PC-9 (cell line): Measurements from ENCODE around the gene ACADVL. TPM values are rescaled to one million over a fixed set of nuclear protein-coding genes. Genes with fewer than 3 reads are reported as not detected.

Source experiments
- BruUV-seq: library from RNA; stranded (reverse); fragments of 400-500 nt; replicated peaks from 2 replicates; lab custom pipeline; 2021; lab: Mats Ljungman, UMichigan
- CTCF ChIA-PET: fragments of 300-600 bp; sonication (Branson Sonifier 250); formaldehyde crosslinking; loops from one replicate; lab custom pipeline; 2022; ENCODE audit warnings: antibody characterized with exemption; lab: Charles Lee
- POLR2A ChIA-PET: fragments of 300-600 bp; sonication (Branson Sonifier 250); formaldehyde crosslinking; loops from one replicate; lab custom pipeline; 2022; ENCODE audit warnings: antibody characterized with exemption; ENCODE audit not compliant: unreplicated experiment; lab: Charles Lee
- DNase-seq, 2 experiments: peaks; one replicate each; pipeline versions ENCODE4 v3.0.0 to v3.0.0-alpha.2; 2015 to 2022; ENCODE audit warnings: mixed read lengths in 1 of 2
- H2AFZ ChIP-seq: fragments of 200-600 bp; sonication (generic); 2 replicates; pipeline ENCODE4 v1.8.1; 2017; ENCODE audit warnings: antibody characterized with exemption
- H3F3A ChIP-seq: fragments of 200-600 bp; sonication (generic); 2 replicates; pipeline ENCODE4 v1.8.1; 2017; ENCODE audit warnings: antibody characterized with exemption, mild to moderate bottlenecking, low read depth; ENCODE audit not compliant: insufficient read depth
- H3K27ac ChIP-seq: fragments of 200-600 bp; sonication (generic); 2 replicates; pipeline ENCODE4 v1.6.1; 2016; ENCODE audit warnings: mixed run types
- H3K27me3 ChIP-seq: fragments of 200-600 bp; sonication (generic); 2 replicates; pipeline ENCODE4 v1.6.1; 2016; ENCODE audit warnings: low read depth, mixed run types; ENCODE audit not compliant: insufficient read depth
- H3K36me3 ChIP-seq: fragments of 200-600 bp; sonication (generic); 2 replicates; pipeline ENCODE4 v1.6.1; 2016; ENCODE audit warnings: low read depth, mixed run types
- H3K4me1 ChIP-seq: fragments of 200-600 bp; sonication (generic); replicated peaks from 2 replicates; pipeline ENCODE4 v1.6.1; 2016; ENCODE audit warnings: mixed run types; ENCODE audit not compliant: insufficient read depth
- H3K4me2 ChIP-seq: fragments of 200-600 bp; sonication (generic); 2 replicates; pipeline ENCODE4 v1.6.1; 2017; ENCODE audit warnings: mixed run types
- H3K4me3 ChIP-seq: fragments of 200-600 bp; sonication (generic); 2 replicates; pipeline ENCODE4 v1.6.1; 2016; ENCODE audit warnings: mixed run types
- H3K79me2 ChIP-seq: fragments of 200-600 bp; sonication (generic); 2 replicates; pipeline ENCODE4 v1.6.1; 2017; ENCODE audit warnings: low read depth, mixed run types
- H3K9me2 ChIP-seq: fragments of 200-600 bp; sonication (generic); 2 replicates; pipeline ENCODE4 v1.8.1; 2017; ENCODE audit warnings: mild to moderate bottlenecking; ENCODE audit not compliant: insufficient read depth
- H3K9me3 ChIP-seq: fragments of 200-600 bp; sonication (generic); 2 replicates; pipeline ENCODE4 v1.8.1; 2016; ENCODE audit warnings: low read depth; ENCODE audit not compliant: insufficient read depth
- H4K20me1 ChIP-seq: fragments of 200-600 bp; sonication (generic); 2 replicates; pipeline ENCODE4 v1.8.1; 2017; ENCODE audit not compliant: insufficient read depth
- EZH2 ChIP-seq: fragments of 200-600 bp; sonication (generic); IDR thresholded peaks from 2 replicates; pipeline ENCODE4 v1.8.0; 2017; ENCODE audit warnings: antibody characterized with exemption, low read depth
- intact Hi-C: fragments of 100-400 bp; cut with micrococcal nuclease; formaldehyde crosslinking; loops from one replicate; pipeline ENCODE4 v1.10.0; 2022; ENCODE audit not compliant: unreplicated experiment
- total RNA-seq: library from RNA; stranded (reverse); gene quantifications from 2 replicates; pipeline ENCODE4 v1.2.3, GENCODE V29; 2021
- TF ChIP-seq, protein P1 (sequence below): fragments of 200-600 bp; sonication (generic); conservative IDR thresholded peaks from 2 replicates; pipeline ENCODE4 v1.6.1; 2017; ENCODE audit warnings: mixed run types, antibody characterized with exemption, mild to moderate bottlenecking, moderate library complexity

Gene ACADVL
- total RNA-seq, 1 experiment from 2014 or later: 604 TPM

DNA sequence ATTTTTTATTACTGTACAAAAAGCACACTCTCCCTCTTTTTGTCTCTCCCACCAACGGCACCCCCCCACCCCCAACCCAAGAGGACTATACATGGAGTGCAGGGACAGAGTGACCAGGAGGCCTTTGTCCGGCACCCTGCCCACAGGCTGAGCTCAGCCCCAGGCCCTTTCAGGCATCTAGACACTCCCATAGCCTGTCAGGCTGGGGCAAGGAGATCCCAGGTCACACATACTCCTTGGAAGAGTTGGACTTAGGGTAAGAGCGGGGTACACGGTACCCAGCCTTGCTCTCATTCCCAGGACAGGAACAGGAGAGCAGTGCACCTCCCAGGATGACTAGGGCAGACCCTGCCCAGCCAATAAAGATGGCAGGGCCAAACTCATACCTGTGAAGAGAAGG, 40.4 kb downstream of the ACADVL start:
- peak overlapping the region; percentile 100 for H3K27ac ChIP-seq
- no TSS peak for BruUV-seq
- H4K20me1 ChIP-seq: peaks cover 25% of the 10 kb centered on the region
- ChIA-PET POLR2A (interaction anchor here (0.6 kb wide), 1 partner anchor 19 kb away, joined by 4 read pairs; no protein-coding TSS in a partner anchor), CTCF (interaction anchor here (0.7 kb wide), 1 partner anchor 248 kb away, joined by 13 read pairs; no protein-coding TSS in a partner anchor)
- H3K36me3 ChIP-seq: peaks cover 33% of the 10 kb centered on the region
- H3K4me1 ChIP-seq: peaks cover 35% of the 10 kb centered on the region
- H3K27me3 ChIP-seq: no peaks in the 10 kb centered on the region
- H3K9me2 ChIP-seq: no peaks in the 10 kb centered on the region
- no peak overlapping the region for H2AFZ ChIP-seq
- peaks cover 66% of the 10 kb centered on the region for H3K79me2 ChIP-seq
- no peaks in the 10 kb centered on the region for H3K9me3 ChIP-seq
- DNase-seq: no peak
- H3F3A ChIP-seq: peaks cover 83% of the 10 kb centered on the region
- TF ChIP-seq EZH2: no peak
- TF ChIP-seq, protein P1, sequence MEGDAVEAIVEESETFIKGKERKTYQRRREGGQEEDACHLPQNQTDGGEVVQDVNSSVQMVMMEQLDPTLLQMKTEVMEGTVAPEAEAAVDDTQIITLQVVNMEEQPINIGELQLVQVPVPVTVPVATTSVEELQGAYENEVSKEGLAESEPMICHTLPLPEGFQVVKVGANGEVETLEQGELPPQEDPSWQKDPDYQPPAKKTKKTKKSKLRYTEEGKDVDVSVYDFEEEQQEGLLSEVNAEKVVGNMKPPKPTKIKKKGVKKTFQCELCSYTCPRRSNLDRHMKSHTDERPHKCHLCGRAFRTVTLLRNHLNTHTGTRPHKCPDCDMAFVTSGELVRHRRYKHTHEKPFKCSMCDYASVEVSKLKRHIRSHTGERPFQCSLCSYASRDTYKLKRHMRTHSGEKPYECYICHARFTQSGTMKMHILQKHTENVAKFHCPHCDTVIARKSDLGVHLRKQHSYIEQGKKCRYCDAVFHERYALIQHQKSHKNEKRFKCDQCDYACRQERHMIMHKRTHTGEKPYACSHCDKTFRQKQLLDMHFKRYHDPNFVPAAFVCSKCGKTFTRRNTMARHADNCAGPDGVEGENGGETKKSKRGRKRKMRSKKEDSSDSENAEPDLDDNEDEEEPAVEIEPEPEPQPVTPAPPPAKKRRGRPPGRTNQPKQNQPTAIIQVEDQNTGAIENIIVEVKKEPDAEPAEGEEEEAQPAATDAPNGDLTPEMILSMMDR: no peak
- peak overlapping the region; percentile 98 for H3K4me2 ChIP-seq
- peak overlapping the region; percentile 97 for H3K4me3 ChIP-seq
- intact Hi-C loops: loop anchor here (5.0 kb wide), 5 partner anchors 47 to 582 kb away; partner anchors contain the start of genes EIF5A, POLR2A, SLC35G6 and TMEM256

DNA sequence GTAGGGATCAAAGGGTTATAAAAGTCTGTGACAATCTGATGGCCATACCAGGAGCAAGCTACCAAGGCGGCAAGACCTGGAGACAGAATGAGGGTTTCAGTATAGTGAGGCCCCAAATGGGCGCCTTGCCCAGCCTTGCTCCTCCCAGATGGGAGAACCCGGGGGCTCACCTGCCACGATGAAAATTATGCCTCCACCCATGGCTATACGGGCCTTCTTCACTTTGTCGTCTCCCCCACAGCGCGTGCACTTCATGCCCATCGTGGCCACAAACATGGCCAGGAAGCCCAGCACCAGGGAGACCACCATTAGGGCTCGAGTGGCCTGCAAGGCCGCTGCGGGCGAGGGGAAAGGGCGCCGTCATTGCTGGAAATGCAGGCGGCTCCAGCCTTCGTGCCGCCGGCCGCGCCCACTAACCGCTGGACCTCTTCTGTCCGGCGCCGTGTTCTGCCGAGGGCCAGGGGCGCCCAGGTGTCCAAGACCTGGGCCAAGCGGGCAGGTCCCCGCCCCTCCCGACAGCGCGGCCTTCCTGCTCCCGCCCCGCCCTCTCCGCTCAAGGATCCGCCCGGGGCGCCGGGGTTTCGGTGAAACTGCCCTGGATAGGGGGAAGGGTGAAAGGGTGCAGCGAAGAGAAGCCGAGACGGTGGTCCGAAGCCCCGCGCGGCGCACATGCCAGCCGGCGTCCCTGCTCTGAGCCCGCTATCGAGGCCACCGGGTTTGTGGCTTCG, 41.1 kb downstream of the ACADVL start:
- peak; percentile 74 to 91 for DNase-seq
- Histone ChIP-seq H3K4me1 (peaks cover 36% of the 10 kb centered on the region), H3K9me2 (no peaks in the 10 kb centered on the region), H4K20me1 (peaks cover 25% of the 10 kb centered on the region), H3K79me2 (peaks cover 66% of the 10 kb centered on the region), H2AFZ (no peak overlapping the region), H3K4me3 (peak overlapping the region; percentile 97), H3K27ac (peak overlapping the region; percentile 100), H3K27me3 (no peaks in the 10 kb centered on the region), H3K4me2 (peak overlapping the region; percentile 98), H3F3A (peaks cover 81% of the 10 kb centered on the region), H3K36me3 (peaks cover 33% of the 10 kb centered on the region), H3K9me3 (no peaks in the 10 kb centered on the region)
- TF ChIP-seq, protein P1: no peak
- TF ChIP-seq EZH2: no peak
- BruUV-seq: no TSS peak
- ChIA-PET CTCF (interaction anchor here (0.7 kb wide), 2 partner anchors 19 to 249 kb away, joined by 3 to 13 read pairs; no protein-coding TSS in a partner anchor), POLR2A (interaction anchor here (0.6 kb wide), 1 partner anchor 185 kb away, joined by 3 read pairs; no protein-coding TSS in a partner anchor)
- intact Hi-C loops: loop anchor here (1.0 to 5.0 kb wide), 6 partner anchors 46 to 581 kb away; partner anchors contain the start of genes EIF5A, POLR2A, SLC35G6 and TMEM256

DNA sequence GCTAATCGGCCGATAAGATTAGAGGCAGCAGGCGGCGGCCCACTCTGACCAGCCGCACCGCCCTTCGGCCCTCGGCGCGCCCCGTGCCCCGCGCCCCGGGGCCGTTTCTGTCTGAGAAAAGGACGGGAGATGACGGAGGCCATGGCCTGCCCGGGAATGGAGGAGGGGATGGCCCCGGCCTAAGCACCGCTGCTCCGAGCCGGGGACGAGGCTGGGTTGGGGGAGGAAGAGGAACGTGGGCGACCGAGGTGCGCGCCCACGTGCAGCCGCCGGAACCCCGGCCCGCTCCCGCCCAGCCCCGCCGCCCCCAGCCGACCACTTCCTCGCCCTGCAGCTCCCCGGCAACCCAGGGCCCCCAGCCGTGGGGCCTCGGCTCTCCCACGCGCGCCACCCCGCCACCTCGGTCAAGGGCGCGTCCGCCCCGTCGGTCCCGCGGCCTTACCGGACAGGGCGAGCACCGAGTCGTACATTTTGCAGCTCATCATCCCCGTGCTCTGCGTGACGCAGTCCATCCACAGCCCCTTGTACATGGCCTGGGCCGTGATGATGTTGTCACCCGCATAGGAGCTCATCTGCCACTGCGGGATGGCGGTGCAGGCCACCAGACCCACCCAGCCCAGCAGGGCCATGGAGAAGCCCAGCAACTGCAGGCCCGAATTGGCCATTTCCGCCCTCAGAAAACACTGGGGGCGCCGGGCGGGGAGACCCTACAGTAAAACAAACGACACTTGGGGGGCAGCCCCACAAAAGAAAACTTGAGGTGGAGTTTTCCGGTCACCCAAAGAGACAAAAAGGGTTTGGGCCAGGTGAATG, 41.8 kb downstream of the ACADVL start:
- no peak for TF ChIP-seq EZH2
- TF ChIP-seq, protein P1: no peak; the same call in 1 of the 2 replicates
- Histone ChIP-seq H3K79me2 (peaks cover 62% of the 10 kb centered on the region), H2AFZ (no peak overlapping the region), H3K9me3 (no peaks in the 10 kb centered on the region), H3K9me2 (no peaks in the 10 kb centered on the region), H3F3A (peaks cover 78% of the 10 kb centered on the region), H3K36me3 (peaks cover 30% of the 10 kb centered on the region), H4K20me1 (peaks cover 25% of the 10 kb centered on the region), H3K27me3 (no peaks in the 10 kb centered on the region), H3K27ac (peak overlapping the region; percentile 100), H3K4me1 (peaks cover 40% of the 10 kb centered on the region), H3K4me3 (peak overlapping the region; percentile 97), H3K4me2 (peak overlapping the region; percentile 98)
- intact Hi-C loops: loop anchor here (1.0 to 5.0 kb wide), 9 partner anchors 9 to 581 kb away; partner anchors contain the start of genes EIF5A, ELP5, POLR2A and SLC35G6
- POLR2A ChIA-PET: no interaction called here
- CTCF ChIA-PET: interaction anchor here (0.7 kb wide), 1 partner anchor 20 kb away, joined by 3 read pairs; no protein-coding TSS in a partner anchor
- no peak for DNase-seq
- BruUV-seq: TSS peak; percentile 52
